Activated CD4-positive, CD25-positive, alpha-beta regulatory T cell (primary cell): Measurements from ENCODE around the gene PNCK.
"Not testable (repeated sequence)": the region's sequence is repeated elsewhere in the genome, so short reads cannot be mapped to it uniquely, and the experiment has no call there.

Experiments
- DNase-seq, 4 experiments: peaks; one replicate each; lab custom pipeline; 2025; lab: John Stamatoyannopoulos, UW

The PNCK gene

DNA sequence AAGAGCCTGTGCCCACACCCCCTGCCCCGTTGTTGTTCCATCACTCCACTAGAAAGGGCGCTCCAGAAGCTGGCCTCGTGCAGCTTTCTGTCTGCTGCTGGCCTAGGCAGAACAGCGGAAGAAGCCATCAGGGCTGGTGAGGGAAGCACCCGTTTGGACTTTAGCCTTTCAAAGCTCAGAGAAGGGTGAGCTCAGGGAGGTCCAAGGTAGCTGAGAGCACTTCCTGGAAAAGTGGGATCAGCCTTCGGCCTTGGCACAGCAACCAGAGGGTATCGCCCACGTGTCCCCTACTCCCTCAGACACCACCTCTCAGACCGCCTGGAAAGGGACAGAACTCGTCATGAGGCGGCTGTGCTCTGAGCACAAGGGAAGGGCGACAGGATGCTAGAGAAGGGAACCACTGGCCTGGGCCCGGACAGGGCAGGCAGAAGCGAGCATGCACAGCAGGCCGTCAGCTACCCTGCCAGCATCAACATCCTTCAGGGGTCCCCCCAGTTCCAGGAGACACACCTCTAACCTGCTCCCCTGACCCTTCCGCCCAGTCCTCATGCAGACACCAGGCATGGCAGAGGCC, 25.7 kb upstream of the PNCK start:
- DNase-seq: not testable (repeated sequence)

DNA sequence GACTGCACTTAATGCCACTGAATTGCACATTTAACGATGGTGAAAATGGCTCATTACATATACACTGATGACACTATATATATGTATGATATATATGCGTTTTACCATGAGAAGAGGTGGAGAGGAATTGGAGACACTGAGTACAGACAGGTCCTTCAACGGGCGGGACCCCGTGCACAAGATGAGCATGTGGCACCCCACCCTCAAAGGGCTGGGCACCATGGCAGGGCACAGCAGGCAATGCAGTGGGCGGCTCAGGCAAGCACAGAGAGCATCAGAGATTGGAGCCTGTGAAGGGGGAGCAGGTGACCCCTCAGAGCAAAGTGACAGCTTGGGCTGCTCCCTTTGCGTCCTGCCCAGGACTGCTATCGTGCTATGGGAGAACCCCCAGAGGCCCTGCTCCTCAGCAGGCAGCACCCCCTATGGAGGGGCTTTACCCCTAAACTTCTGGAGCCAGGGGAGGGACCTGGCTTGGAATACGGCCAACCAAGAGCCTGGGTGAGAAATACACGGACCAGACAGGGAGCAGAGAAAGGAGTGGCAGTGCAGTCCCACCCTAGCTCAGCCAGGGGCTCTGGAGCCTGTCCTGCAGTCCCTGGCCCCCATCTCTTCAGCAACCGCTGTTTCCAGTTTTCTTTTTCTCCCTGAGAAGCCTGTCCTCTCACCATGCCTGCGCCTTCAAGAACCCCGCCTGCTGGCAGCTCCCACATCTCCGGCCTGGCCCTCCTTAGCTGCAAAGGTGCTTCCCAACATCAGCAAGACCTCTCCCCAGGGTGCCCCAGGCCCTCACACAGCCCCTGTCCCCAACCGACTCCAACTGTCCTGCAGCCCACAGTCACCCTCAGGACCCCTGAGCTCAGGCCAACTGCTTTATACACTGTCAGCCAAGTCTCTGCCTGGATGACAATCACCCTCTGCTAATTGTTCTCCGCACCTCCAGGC, 24.6 kb upstream of the PNCK start:
- no peak for DNase-seq

GRCh38 chrX:153696986-153697722, 23.5 kb upstream of the PNCK start:
- DNase-seq: not testable (repeated sequence)

DNA sequence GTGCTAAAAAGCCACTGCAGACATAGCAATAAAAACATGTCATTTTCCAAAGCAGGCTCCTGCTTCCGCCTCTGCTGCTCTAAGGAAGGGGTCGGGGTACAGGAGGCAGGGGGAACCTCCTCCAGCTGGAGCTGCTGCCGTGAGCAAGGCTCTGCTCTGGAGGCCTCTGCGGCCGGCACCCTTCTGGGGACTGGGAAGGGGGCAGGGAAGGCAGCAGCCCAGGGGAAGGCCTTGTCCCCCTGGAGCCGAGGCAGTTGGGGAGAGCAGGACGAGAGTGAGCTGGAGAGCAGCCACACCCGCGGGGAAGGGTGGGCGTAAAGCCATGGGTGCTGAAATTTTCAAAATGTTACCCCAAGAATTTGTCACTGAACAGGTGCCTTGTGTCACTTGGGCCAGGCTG, 22.9 kb upstream of the PNCK start:
- not testable (repeated sequence) for DNase-seq

DNA sequence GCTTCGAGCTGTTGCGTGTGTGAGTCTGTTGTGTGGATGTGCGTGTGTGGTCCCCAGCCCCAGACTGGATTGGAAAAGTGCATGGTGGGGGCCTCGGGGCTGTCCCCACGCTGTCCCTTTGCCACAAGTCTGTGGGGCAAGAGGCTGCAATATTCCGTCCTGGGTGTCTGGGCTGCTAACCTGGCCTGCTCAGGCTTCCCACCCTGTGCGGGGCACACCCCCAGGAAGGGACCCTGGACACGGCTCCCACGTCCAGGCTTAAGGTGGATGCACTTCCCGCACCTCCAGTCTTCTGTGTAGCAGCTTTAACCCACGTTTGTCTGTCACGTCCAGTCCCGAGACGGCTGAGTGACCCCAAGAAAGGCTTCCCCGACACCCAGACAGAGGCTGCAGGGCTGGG, 22.5 kb upstream of the PNCK start:
- no peak for DNase-seq

GRCh38 chrX:153694687-153695270, 21.2 kb upstream of the PNCK start:
- DNase-seq: no peak

GRCh38 chrX:153694256-153694655, 20.6 kb upstream of the PNCK start:
- DNase-seq: not testable (repeated sequence)

DNA sequence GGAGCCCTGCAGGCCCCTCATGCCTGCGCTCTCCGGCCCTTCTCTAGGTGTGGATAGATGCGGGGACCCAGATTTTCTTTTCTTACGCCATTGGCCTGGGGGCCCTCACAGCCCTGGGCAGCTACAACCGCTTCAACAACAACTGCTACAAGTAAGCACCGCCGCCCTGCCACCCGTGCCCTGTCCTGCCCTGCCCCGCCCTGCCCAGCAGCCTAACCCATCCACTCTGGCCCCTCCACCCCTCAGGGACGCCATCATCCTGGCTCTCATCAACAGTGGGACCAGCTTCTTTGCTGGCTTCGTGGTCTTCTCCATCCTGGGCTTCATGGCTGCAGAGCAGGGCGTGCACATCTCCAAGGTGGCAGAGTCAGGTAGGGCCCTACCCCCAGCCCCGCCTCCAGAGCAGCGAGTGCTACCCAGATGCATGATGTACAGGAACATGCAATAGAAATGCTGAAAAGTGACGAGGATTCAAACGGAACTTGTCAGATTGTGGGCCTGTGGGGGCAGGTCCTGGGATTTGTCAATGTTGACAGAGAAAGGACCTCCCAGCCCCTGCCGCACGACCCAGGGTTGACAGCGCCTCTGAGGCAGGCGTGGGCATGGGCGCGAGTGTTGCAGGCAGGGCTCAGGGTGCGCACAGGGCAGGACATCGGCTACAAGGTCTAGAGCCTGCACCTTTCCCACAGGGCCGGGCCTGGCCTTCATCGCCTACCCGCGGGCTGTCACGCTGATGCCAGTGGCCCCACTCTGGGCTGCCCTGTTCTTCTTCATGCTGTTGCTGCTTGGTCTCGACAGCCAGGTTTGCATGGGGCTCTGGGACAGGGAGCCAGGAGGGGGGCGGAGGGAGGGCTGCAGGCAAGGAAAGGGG, 19.8 kb upstream of the PNCK start:
- DNase-seq: no peak

- DNase-seq: no peak
These were observed 19.1 kb upstream of the PNCK start for GRCh38 chrX:153692611-153693156.

GRCh38 chrX:153692003-153692402, 18.4 kb upstream of the PNCK start:
- no peak for DNase-seq

DNA sequence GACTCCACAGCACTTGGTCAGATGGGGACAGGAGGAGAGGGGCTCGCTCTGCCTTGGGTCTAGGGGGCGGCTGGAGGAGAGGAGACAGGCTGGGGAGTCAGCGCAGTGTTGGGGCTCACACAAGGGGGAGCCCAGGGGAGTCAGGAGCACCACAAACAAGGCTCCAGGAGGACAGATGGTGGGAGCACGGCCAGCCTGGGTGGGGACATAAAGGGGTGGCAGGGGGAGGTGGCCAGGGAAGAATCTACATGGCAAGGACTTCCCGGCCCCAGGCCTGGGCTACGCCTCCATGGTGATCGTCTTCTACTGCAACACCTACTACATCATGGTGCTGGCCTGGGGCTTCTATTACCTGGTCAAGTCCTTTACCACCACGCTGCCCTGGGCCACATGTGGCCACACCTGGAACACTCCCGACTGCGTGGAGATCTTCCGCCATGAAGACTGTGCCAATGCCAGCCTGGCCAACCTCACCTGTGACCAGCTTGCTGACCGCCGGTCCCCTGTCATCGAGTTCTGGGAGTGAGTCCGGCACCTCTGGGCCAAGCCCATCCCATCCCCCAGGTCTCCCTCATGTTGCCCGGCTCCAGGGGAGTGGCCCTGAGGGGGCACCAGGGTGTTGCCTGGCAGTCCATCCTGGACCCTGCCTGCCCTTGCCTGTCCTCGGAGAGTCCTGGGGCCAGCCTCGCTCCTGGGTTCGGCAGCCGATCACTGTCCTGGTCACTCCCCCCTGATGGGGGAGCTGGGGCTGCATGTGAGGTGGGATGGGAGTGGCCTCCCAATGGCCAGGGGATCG, 17.6 kb upstream of the PNCK start:
- not testable (repeated sequence) for DNase-seq

GRCh38 chrX:153690466-153690865, 16.9 kb upstream of the PNCK start:
- DNase-seq: no peak

DNA sequence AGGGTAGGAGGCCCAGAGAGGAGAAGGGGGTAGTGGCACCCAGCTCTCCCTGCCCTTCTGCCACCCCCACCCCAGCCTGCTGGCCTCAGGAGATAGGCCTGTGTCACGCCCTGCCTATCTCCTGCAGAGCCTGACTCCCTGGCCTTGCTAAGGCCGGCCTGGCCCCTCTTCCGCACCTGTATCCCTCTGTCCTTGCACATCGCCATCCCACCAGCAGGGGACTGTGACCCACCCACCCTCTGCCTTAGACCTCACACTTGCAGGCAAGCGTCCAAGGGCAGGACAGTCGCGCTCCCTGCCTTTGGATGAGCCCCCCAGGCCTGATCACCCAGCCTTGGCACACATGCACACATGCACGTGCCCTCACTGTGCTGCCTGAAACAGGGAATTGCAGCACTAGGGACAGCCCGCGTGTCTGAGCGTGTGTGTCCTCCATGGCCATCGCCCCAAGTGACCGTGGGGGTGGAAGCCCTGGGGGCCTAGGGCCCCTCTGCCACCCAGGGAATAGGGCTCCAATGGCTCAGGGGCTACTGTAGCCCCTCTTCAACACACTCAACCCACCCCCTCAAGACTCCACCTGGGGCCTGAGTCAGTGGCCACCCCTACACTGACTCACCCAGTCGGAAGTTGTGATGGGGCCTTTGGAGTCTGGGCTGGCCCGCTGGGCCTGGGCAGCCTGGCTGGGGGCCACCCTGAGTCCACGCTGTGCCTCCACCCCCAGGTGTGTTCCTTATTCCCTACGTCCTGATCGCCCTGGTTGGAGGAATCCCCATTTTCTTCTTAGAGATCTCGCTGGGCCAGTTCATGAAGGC, 16.2 kb upstream of the PNCK start:
- DNase-seq: no peak

DNA sequence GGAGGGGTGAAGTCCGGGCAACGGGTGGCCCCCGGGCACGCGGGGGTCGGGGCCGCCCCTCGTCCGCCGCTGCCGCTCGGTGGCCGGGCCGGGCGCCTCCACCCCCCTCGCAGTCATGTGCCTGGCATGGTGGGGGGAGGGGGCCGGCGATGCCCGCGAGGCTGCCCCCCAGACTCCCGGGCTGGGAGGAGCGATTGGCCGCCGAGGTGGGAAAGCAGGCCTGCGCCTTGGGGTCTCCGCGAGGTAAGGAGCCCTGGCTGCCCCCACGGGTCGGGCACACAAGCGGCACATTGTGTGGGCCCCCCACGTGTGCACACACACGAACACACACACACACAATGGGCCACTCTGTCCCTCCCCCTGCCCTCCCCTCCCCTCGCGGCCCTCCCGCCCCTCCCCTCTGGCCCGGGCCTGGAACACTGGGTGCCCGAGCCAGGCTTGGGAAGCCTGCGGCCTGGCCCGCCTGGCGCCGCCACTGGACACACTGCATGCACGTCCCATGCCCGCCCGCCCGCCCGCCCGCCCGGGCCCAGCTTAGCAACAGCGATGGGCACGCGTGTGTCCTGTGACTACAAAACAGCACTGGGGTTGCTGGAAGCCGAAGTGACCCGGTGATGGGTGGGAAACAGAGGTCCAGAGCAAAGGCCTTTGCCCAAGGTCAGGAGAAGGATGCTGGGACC, 15.4 kb upstream of the PNCK start:
- no peak for DNase-seq

- DNase-seq: no peak
These were observed 14.9 kb upstream of the PNCK start for GRCh38 chrX:153688506-153688905.

DNA sequence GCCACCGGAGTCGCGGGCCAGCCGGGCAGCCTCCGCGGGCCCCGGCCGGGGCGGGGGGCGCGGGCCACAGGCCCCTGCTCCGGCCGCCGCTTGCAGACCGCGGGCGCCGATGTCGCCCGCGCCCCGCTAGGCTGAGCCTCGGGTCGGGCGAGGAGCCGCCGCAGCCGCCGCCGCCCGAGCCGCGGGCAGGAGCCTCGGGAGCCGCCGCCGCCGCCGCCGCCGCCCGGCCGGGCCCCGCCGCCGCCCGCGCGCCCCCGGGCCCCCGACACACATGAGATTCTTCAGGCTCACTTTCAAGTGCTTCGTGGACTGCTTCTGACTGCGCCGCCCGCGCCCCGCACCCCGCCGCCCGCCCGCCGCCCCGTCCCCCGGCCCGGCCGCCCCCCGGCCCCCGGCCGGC, 14.5 kb upstream of the PNCK start:
- DNase-seq: no peak

DNA sequence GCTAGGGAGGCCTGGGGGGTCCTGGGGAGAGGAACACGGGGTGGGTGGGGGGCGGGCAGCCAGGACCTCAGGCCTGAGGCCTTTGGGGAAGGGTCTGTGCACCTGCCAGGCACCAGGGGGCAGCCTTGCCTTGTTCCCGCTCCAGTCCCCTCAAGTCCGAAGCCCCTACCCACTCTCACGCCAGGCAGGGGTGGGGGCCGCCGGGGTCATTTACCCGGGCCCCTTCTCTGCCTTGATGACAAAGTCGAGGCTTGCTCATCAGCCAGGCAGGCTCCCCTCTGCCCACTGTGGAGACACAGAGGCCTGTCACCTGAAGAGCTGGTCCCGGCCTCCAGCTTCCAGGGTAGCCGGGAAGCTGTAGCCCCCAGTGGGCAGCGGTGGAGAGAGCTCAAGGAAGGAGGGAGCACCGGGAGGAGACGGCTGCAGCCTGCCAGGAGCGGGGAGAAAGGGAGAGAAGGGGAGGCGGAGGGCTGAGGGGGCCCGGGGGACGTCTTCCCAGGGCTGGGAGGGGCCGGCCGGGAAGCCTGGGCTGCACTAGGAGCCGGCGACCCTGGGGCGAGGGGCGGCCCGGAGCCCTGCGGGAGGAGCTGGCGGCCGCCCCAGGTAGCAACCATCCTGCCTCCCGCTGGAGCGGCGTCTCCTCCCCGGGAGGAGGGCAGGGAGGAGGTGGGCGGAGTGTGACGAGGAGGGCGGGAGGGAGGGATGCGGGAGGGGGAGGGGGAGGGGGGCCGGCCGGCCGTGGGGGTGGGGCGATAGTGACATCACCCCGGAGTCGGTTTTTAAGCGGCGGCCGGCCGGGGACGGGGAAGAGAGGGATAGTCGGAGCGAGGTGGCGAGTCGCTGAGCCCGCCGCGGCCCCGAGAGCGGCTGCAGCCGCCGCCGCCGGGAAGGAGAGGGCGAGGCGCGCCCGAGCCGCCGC, 13.8 kb upstream of the PNCK start, which contains the start of gene SLC6A8:
TSS of gene SLC6A8 (plus strand) at position 806 of the 919 bp plus-strand sequence. CDS start 649 bp downstream, outside the sequence.
- DNase-seq: no peak

- DNase-seq: no peak
These were observed 13.1 kb upstream of the PNCK start for GRCh38 chrX:153686711-153687110.
